Measurements from ENCODE around the gene PARP3.
"Not testable (repeated sequence)": the region's sequence is repeated elsewhere in the genome, so short reads cannot be mapped to it uniquely, and the experiment has no call there.

Gene PARP3

DNA sequence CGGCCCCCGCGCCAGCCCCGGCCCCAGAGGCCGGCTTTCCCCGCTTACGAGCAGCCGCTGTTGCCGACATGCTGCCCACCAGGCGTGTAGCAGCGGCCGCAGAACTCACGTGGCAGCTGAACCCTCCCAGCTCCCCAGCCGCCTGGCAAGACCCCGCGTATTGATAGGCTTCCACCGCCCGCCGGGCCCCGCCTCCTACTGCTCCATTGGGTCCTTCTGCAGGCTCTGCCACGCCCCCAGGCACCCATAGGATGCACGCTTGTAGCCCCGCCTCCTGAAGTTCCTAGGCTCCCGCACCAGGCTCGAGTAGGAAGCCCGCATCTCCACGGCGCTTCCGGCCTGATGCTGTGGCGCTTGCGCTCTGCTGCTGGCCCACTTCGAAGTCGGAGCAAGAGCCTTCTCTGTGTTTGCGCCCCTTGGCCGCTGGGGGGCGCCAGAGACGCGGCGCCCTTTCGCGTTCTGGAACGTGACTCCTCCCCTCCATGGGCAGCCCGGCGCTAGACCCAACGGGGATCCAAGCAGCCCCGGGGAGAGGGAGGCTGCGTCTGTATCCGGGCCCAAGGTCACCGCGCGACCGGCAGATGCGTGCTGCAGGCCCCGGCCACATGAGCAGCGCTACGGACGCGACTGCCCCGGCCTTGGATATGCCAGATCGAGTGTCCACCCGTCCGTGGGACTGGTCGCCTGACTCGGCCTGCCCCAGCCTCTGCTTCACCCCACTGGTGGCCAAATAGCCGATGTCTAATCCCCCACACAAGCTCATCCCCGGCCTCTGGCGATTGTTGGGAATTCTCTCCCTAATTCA lies at the start of gene PARP3, which contains the start of gene RRP9:
Gene PARP3, plus strand, starts transcription at position 566 of the 805 bp plus-strand sequence. CDS start 993 bp downstream, outside the sequence.
Gene RRP9, minus strand, starts transcription at position 107 of the 805 bp plus-strand sequence. Its CDS starts 37 bp downstream, at position 70.
- peak; percentile 100 for DNase-seq (ENCODE audit: low spot score)

GRCh38 chr3:51894391-51894790 lies 47.8 kb upstream of the PARP3 start:
- DNase-seq (ENCODE audit: low spot score), result no peak

- DNase-seq (ENCODE audit: low spot score), result no peak
Measured at GRCh38 chr3:51894939-51895338, 47.2 kb upstream of the PARP3 start.

- DNase-seq (ENCODE audit: low spot score), result no peak
Measured at GRCh38 chr3:51896607-51897305, 45.4 kb upstream of the PARP3 start.

GRCh38 chr3:51897391-51897790 lies 44.8 kb upstream of the PARP3 start:
- no peak for DNase-seq (ENCODE audit: low spot score)

GRCh38 chr3:51900043-51900442 lies 42.1 kb upstream of the PARP3 start:
- not testable (repeated sequence) for DNase-seq (ENCODE audit: low spot score)

GRCh38 chr3:51902361-51902760 lies 39.8 kb upstream of the PARP3 start:
- peak; percentile 81 for DNase-seq (ENCODE audit: low spot score)

DNA sequence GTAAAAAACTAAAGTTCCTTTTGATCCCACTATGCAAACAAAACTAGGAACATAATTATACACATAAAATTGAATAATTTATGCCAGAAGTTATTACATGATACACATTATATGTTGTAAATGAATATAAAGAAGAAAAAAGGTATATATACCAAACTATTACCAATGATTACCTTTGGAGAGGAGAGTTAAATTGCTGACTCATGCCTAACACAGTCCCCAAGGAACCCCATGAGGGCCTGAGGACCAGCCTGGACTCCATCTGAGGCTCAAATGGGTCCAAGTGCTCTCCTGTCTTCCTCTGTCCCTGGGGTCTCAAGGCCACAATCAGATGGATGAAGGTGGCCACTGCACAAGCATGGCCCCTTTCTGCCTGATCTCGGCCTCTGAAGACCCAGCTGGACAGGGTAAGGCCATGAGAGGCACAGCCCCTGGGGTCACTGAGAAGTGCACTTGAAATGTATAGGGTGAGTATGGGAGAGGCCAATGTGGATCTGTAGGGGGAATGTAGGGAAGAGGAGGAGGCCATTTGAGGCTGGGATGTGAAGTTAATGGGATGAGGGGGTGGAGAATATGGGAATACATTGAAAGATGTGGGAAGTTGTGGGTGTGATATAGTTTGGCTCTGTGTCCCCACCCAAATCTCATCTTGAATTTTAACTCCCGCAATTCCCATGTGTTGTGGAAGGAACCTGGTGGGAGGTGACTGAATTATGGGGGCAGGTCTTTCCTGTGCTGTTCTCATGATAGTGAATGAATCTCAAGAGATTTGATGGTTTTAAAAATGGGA lies 37.9 kb upstream of the PARP3 start:
- DNase-seq (ENCODE audit: low spot score), result no peak

DNA sequence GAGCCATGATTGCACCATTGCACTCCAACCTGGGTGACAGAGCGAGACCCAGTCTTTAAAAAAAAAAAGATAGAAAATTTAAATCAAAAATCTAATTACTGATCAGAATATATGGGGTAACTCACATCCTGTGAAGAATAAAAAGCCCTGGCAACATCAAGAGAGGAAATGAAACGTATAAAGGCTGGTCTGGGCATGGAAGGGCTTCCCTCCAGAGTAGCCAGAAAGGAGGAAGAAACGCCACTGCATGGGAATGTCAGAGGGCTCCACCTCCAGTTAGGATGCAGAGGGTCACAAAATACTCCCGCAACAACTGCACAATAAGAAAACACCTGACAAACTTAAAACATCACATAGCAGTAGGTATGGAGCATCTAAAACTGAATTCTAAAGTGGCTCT lies 34.1 kb upstream of the PARP3 start:
- DNase-seq (ENCODE audit: low spot score), result no peak

DNA sequence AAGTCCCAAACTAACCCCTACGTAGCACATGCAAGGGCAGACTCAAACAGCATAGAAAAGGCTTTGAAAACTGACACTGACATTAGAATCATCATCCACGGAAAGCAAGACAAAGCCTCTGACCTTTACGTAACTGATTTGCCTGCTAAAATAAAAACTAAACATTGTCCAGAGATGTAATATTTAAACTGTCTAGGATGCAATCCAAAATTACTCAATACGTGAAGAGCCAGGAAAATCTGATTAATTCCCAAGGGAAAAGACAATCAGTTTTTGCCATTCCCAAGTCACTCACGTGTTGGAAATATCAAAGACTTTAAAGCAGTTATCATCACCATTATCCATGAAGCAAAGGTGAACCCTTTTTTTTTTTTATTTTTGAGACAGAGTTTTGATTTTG lies 25.7 kb upstream of the PARP3 start:
- DNase-seq (ENCODE audit: low spot score), result no peak

DNA sequence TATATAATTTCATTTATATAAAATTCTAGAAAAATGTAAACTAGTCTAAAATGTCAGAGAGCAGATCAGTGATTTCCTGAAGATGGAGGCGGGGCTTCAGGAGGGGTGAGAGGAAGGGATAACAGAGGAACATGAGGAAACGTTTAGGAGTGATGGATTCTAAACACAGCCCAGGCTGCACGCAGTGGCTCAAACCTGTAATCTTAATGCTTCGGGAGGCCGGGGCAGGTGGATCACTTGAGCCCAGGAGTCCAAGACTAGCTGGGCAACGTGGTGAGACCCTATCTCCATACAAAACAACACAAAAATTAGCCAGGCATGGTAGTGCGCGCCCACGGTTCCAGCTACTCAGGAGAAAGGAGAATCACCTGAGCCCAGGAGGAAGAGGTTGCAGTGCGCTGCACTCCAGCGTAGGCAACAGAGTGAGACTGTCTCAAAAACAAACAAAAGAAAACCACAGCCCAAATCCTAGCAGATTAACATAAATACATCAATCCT lies 21.0 kb upstream of the PARP3 start:
- DNase-seq (ENCODE audit: low spot score), result no peak

GRCh38 chr3:51927061-51927977 lies 14.8 kb upstream of the PARP3 start:
- no peak for DNase-seq (ENCODE audit: low spot score)

DNA sequence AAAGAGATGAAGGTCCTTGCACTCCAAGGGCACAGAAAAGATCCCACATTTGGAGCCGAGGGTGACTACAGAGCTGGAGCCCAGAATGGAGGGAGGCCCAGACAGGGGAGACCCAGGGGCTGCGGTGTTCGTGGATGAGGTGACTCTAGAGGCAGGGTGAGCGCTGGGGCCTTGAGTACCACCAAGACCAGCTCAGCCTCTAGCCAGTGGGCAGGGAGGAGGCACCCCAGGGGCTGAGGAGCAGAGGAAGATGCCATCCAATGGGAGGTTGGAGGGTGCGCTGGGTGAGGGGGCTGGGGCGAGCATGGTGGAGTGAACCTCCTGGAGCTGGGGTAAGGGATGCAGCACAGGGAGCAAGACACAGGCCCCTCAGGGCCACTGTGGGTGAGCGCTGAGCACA lies 13.7 kb upstream of the PARP3 start:
- DNase-seq (ENCODE audit: low spot score), result no peak

GRCh38 chr3:51928981-51929380 lies 13.2 kb upstream of the PARP3 start:
- not testable (repeated sequence) for DNase-seq (ENCODE audit: low spot score)

DNA sequence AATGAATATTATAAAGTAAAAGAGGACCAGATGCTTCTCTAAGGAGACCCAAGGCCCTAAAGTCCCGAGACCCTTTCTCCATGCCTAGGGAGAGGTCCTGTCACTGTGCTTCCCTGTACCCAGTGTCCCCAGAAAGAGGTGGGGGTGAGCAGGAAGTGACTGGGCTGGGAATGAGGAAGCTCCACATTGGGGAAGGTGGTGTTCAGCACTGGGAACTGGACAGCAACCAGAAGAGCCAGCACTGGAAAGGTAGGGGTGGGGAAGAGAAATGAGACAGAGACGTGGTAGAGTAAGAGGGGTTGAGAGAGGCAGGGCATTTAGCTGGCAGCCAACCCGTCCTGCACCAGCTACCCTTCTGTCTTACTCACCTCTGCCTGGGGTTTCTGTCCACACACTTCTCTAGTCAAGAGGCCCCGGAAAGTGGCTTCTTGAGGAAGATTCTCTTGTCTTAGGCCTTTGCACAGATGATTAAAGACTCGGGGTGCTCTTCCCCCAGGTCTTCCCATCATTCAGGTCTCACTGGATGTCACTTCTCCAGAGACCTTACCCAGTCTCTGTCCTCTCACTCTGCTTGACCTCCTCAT lies 12.7 kb upstream of the PARP3 start:
- no peak for DNase-seq (ENCODE audit: low spot score)

- no peak for DNase-seq (ENCODE audit: low spot score)
Measured at GRCh38 chr3:51930439-51930838, 11.7 kb upstream of the PARP3 start.

DNA sequence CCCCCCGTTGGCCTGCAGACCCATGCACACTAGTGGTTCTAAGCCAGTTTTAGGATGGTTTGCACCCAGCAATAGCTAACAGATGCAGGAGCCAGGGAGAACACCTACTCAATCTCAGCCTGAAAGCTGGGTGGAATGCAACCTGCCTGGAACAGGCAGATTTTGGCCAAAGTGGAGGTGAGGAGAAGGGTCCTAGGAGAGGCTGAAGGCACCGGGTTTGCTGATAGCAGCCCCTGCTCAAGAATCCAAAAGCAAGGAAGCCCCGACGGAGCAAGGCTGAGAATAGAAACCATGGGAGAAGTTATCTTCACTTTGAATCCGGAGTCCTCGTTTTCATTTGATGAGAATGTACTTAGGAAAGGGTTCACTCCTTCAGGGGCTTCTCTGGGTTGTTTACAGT lies 10.4 kb upstream of the PARP3 start:
- DNase-seq (ENCODE audit: low spot score), result no peak

DNA sequence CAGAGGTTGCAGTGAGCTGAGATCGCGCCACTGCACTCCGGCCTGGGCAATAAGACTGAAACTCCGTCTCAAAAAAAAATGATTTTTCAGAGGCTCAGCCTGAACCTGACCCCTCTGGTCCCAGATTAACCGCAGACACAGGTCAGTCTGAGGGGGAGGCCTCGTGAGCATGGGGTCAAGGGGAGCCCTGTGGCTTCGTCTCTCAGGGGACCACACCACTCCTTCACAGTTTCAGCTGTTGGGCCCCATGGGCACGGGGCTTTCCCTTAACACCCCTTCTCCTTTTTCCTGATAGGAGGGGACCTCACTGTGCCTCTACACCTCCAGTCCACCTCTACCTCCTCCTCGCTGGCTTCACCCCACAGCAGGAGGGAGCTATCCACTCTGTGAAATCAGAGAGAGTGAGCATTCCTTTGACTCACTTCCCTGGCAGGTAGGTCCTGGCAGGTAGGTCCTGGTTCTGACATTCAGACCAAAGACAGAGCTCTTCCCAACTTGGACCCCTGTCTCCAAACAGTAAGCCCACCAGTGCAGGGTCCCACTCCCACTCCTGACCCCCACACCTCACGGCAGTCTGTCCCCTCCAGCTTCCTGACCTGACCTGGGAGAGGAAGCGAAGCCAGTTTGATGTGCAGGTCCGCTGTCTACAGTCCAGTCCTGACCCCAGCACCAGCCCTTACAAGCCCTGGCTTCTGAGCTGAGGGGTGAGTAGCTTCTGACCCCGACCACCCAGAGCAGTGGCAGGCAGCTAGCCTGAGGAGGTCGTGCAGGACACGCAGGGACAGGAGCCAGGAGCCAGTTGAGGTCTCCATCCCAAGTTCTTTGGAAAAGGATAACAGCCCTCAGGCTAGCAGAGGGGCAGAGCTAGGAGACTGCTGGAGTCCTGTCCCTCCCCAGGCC lies 9.4 kb upstream of the PARP3 start:
- DNase-seq (ENCODE audit: low spot score), result no peak

DNA sequence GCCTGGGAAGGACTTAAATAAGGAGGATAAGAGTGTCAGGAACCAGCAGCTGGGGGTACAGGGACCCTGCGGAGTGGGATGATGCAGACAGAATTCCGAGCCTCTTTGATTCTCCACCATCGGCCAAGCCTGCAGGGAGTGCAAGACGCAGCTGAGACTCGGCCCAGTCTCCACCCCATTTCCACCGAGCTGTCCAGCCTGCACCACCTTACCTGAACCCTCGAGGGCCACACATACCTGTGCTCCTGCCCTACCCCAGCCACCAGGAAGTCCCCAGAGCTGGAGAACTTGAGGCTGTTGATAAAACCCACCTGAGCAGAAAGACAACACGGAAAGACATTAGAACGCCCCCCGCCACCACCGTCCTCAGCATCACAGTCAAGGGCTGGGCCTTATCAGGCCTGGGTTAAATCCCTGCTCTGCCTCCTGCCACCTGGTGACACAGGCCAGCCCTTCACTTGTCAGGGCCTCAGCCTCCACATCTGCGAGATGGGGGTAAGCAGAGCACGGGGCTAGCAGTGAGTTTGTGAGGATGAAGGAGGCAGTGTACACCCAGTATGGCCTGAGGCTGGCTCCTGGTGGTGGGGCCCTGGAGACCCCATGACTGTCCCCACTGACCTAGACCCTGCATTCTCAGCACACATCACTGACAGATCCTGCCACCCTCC lies 8.6 kb upstream of the PARP3 start:
- DNase-seq (ENCODE audit: low spot score), result no peak
